SK-N-SH treated with all-trans-retinoic acid at 6 μM for 48 hours (cell line): ENCODE measurements around the gene SMAD6.

Experiments used
- ATAC-seq: fragments of 200-7000 bp; cut with Tn5 transposase; 3 replicates; pipeline ENCODE4 v1.9.1; 2020; ENCODE audit warnings: mild to moderate bottlenecking, moderate library complexity
- ARNTL ChIP-seq: fragments of 450-650 bp; formaldehyde crosslinking; IDR thresholded peaks from 2 replicates; pipeline ENCODE4 v1.5.0; 2020; ENCODE audit warnings: low read depth, mild to moderate bottlenecking, moderate library complexity, borderline replicate concordance
- BACH2 ChIP-seq: fragments of 250-450 bp; sonication (Bioruptor Pico); IDR thresholded peaks from 2 replicates; pipeline ENCODE4 v1.9.0; 2021; ENCODE audit warnings: mild to moderate bottlenecking, borderline replicate concordance
- CSDC2 ChIP-seq: fragments of 250-450 bp; sonication (Bioruptor Pico); IDR thresholded peaks from 2 replicates; pipeline ENCODE4 v1.5.0; 2020; ENCODE audit warnings: mild to moderate bottlenecking, moderate library complexity
- CSRNP3 ChIP-seq: fragments of 250-450 bp; sonication (Bioruptor Pico); IDR thresholded peaks from 2 replicates; pipeline ENCODE4 v1.5.1; 2021; ENCODE audit warnings: mild to moderate bottlenecking, moderate library complexity
- ESRRG ChIP-seq: fragments of 250-450 bp; sonication (Bioruptor Pico); IDR thresholded peaks from 2 replicates; pipeline ENCODE4 v1.6.1; 2021; ENCODE audit warnings: mild to moderate bottlenecking
- GLIS3 ChIP-seq: fragments of 250-450 bp; sonication (Bioruptor Pico); IDR thresholded peaks from 2 replicates; pipeline ENCODE4 v1.5.0; 2020; ENCODE audit warnings: mild to moderate bottlenecking, moderate library complexity
- ISL1 ChIP-seq: fragments of 250-450 bp; sonication (Bioruptor Pico); IDR thresholded peaks from 2 replicates; pipeline ENCODE4 v2.1.2; 2022; ENCODE audit warnings: mild to moderate bottlenecking, moderate library complexity
- OSR1 ChIP-seq: fragments of 250-450 bp; sonication (Bioruptor Pico); IDR thresholded peaks from 2 replicates; pipeline ENCODE4 v1.8.0; 2022; ENCODE audit warnings: moderate library complexity, mild to moderate bottlenecking, inconsistent platforms
- POU6F1 ChIP-seq: fragments of 250-450 bp; sonication (Bioruptor Pico); IDR thresholded peaks from 2 replicates; pipeline ENCODE4 v1.8.0; 2021; ENCODE audit warnings: low read depth, mild to moderate bottlenecking, moderate library complexity, borderline replicate concordance
- PPARA ChIP-seq: fragments of 250-450 bp; sonication (Bioruptor Pico); IDR thresholded peaks from 2 replicates; pipeline ENCODE4 v1.5.0; 2020; ENCODE audit warnings: mild to moderate bottlenecking, borderline replicate concordance
- RARB ChIP-seq: fragments of 250-450 bp; sonication (Bioruptor Pico); IDR thresholded peaks from 2 replicates; pipeline ENCODE4 v1.8.0; 2021; ENCODE audit warnings: mild to moderate bottlenecking, moderate library complexity
- SNAI2 ChIP-seq: fragments of 250-450 bp; sonication (Bioruptor Pico); IDR thresholded peaks from 2 replicates; pipeline ENCODE4 v1.5.0; 2020; ENCODE audit warnings: mild to moderate bottlenecking, moderate library complexity
- TCF4 ChIP-seq: fragments of 250-450 bp; sonication (Bioruptor Pico); IDR thresholded peaks from 2 replicates; pipeline ENCODE4 v1.8.0; 2021; ENCODE audit warnings: mild to moderate bottlenecking, moderate library complexity, borderline replicate concordance
- TOX ChIP-seq: fragments of 250-450 bp; sonication (Bioruptor Pico); IDR thresholded peaks from 2 replicates; pipeline ENCODE4 v1.8.0; 2021; ENCODE audit warnings: mild to moderate bottlenecking, moderate library complexity, borderline replicate concordance
- ZC3H10 ChIP-seq: fragments of 250-450 bp; sonication (Bioruptor Pico); IDR thresholded peaks from 2 replicates; pipeline ENCODE4 v1.5.1; 2021; ENCODE audit warnings: mild to moderate bottlenecking, moderate library complexity
- ZFP30 ChIP-seq: fragments of 450-650 bp; formaldehyde crosslinking; IDR thresholded peaks from 2 replicates; pipeline ENCODE4 v1.5.0; 2022; ENCODE audit warnings: mild to moderate bottlenecking, moderate library complexity
- ZNF565 ChIP-seq: fragments of 450-650 bp; formaldehyde crosslinking; conservative IDR thresholded peaks from 2 replicates; pipeline ENCODE4 v1.5.0; 2020; ENCODE audit warnings: low read depth, mild to moderate bottlenecking, moderate library complexity
- ZNF70 ChIP-seq: fragments of 450-650 bp; formaldehyde crosslinking; IDR thresholded peaks from 2 replicates; pipeline ENCODE4 v1.5.0; 2020; ENCODE audit warnings: mild to moderate bottlenecking, moderate library complexity
- ZNF8 ChIP-seq: fragments of 450-650 bp; formaldehyde crosslinking; IDR thresholded peaks from 2 replicates; pipeline ENCODE4 v1.5.0; 2020; ENCODE audit warnings: mild to moderate bottlenecking, moderate library complexity
- TF ChIP-seq, protein P1 (sequence below): fragments of 250-450 bp; sonication (Bioruptor Pico); IDR thresholded peaks from 2 replicates; pipeline ENCODE4 v1.5.0; 2020; ENCODE audit warnings: mild to moderate bottlenecking, moderate library complexity
- TF ChIP-seq, protein P2 (sequence below): fragments of 250-450 bp; sonication (Bioruptor Pico); IDR thresholded peaks from 2 replicates; pipeline ENCODE4 v1.5.1; 2020; ENCODE audit warnings: low read depth, mild to moderate bottlenecking, moderate library complexity

Gene SMAD6

GRCh38 chr15:66735909-66736305 is 33.9 kb downstream of the SMAD6 start:
- TF ChIP-seq OSR1 (CRISPR knock-in tag) (no peak), TCF4 (no peak), ZNF70 (CRISPR knock-in tag) (no peak), ZFP30 (no peak), ISL1 (CRISPR knock-in tag) (no peak), GLIS3 (CRISPR knock-in tag) (no peak), BACH2 (CRISPR knock-in tag) (no peak), SNAI2 (CRISPR knock-in tag) (no peak), ZC3H10 (CRISPR knock-in tag) (no peak), ARNTL (CRISPR knock-in tag) (no peak), ZNF565 (CRISPR knock-in tag) (no peak), POU6F1 (CRISPR knock-in tag) (no peak), RARB (CRISPR knock-in tag) (no peak), PPARA (CRISPR knock-in tag) (no peak), ZNF8 (CRISPR knock-in tag) (no peak), TOX (CRISPR knock-in tag) (no peak)
- TF ChIP-seq, protein P1, sequence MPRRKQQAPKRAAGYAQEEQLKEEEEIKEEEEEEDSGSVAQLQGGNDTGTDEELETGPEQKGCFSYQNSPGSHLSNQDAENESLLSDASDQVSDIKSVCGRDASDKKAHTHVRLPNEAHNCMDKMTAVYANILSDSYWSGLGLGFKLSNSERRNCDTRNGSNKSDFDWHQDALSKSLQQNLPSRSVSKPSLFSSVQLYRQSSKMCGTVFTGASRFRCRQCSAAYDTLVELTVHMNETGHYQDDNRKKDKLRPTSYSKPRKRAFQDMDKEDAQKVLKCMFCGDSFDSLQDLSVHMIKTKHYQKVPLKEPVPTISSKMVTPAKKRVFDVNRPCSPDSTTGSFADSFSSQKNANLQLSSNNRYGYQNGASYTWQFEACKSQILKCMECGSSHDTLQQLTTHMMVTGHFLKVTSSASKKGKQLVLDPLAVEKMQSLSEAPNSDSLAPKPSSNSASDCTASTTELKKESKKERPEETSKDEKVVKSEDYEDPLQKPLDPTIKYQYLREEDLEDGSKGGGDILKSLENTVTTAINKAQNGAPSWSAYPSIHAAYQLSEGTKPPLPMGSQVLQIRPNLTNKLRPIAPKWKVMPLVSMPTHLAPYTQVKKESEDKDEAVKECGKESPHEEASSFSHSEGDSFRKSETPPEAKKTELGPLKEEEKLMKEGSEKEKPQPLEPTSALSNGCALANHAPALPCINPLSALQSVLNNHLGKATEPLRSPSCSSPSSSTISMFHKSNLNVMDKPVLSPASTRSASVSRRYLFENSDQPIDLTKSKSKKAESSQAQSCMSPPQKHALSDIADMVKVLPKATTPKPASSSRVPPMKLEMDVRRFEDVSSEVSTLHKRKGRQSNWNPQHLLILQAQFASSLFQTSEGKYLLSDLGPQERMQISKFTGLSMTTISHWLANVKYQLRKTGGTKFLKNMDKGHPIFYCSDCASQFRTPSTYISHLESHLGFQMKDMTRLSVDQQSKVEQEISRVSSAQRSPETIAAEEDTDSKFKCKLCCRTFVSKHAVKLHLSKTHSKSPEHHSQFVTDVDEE = no peak
- ATAC-seq = no peak

DNA sequence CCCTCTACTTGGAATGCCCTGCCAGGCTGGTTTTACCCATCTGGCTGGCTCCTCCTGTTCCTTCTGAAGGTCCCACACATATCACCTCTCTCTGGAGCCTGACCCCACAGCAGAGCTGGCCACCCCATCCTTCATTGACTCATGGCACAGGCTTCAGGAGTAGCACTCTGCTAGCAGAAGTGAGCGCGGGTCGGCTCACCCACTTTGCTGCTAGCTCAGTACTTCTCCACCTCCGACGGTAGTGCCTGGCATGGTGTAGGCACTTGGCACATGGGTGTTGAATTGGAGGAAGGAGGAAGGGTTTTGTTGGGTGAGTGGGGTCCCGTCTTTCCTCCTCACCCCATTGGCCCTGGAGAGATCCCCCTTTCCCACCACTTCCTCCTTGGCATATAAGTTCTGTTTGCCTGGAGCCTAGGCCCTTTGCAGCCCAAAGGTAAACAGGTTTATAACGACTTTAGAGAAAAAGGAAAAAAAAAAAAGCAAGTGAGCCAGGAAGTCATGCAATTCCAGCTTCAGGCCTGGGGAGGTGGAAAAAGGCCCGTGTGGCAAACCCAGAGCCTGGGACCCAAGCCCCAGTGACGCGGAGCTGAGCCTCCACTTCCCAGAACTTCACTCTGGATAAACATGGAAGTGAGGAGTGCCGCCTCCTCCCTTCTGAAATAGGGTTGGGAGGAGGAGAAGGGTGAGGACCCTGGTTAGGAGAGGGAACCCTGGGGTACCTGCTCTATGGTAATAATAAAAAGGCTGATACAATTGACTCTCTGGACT is 35.4 kb downstream of the SMAD6 start:
- no peak for TF ChIP-seq CSRNP3 (CRISPR knock-in tag)
- TF ChIP-seq, protein P2, sequence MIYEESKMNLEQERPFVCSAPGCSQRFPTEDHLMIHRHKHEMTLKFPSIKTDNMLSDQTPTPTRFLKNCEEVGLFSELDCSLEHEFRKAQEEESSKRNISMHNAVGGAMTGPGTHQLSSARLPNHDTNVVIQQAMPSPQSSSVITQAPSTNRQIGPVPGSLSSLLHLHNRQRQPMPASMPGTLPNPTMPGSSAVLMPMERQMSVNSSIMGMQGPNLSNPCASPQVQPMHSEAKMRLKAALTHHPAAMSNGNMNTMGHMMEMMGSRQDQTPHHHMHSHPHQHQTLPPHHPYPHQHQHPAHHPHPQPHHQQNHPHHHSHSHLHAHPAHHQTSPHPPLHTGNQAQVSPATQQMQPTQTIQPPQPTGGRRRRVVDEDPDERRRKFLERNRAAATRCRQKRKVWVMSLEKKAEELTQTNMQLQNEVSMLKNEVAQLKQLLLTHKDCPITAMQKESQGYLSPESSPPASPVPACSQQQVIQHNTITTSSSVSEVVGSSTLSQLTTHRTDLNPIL (CRISPR knock-in tag) = no peak
- no peak for TF ChIP-seq PPARA (CRISPR knock-in tag)
- TF ChIP-seq CSDC2 (CRISPR knock-in tag) = no peak
- TF ChIP-seq ZNF8 (CRISPR knock-in tag) = no peak
- TF ChIP-seq TCF4 = no peak
- TF ChIP-seq RARB (CRISPR knock-in tag) = no peak
- no peak for TF ChIP-seq OSR1 (CRISPR knock-in tag)
- TF ChIP-seq, all 23 proteins: peak for 0
- ATAC-seq = no peak

DNA sequence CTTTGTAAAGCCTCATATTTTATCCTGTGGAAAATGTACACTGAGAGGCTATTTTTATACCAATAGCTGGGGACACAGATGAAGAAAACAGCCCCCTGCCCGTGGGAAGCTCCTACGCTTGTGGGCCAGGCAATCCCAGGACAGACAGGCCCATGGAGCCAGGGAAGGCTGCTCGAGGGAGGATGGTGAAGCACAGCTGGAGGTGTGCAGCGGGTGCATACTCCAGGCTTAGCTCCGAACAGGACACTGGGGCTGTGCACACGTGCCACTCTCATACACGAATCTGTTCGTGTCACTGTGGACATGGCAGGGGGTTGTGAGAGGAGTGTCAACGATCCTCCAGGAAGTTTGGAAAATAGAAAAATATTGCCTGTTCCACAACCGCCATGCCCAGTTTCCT is 36.1 kb downstream of the SMAD6 start:
- TF ChIP-seq ZNF8 (CRISPR knock-in tag) = no peak
- TF ChIP-seq POU6F1 (CRISPR knock-in tag) = no peak
- no peak for TF ChIP-seq BACH2 (CRISPR knock-in tag)
- no peak for TF ChIP-seq ESRRG (CRISPR knock-in tag)
- no peak for TF ChIP-seq ZNF70 (CRISPR knock-in tag)
- TF ChIP-seq GLIS3 (CRISPR knock-in tag) = no peak
- TF ChIP-seq OSR1 (CRISPR knock-in tag) = no peak
- no peak for ATAC-seq
